Uterus (tissue), 4 donors: ENCODE results near the gene ANAPC4. TPM values are rescaled to one million over a fixed set of nuclear protein-coding genes. Genes with fewer than 3 reads are reported as not detected.

ENCODE experiments used
- DNase-seq, 2 donors: peaks; one replicate each; pipeline ENCODE4 v3.0.0-alpha.2; 2019 to 2020
- H3K27ac ChIP-seq, 2 donors: fragments of 200-600 bp; sonication (generic); 1 replicate in 1 of 2; 2 replicates in 1 of 2; pipeline ENCODE4 v1.5.1; 2016 to 2018
- H3K27me3 ChIP-seq, 2 donors: fragments of 200-600 bp; sonication (generic); one replicate each; pipeline ENCODE4 v1.5.1; 2018 to 2019; ENCODE audit warnings: control low read depth in 1 of 2
- H3K36me3 ChIP-seq, 2 donors: fragments of 200-600 bp; sonication (generic); one replicate each; pipeline ENCODE4 v1.5.1; 2019; ENCODE audit warnings: control low read depth in 1 of 2
- H3K4me1 ChIP-seq, 2 donors: fragments of 200-600 bp; sonication (generic); one replicate each; pipeline ENCODE4 v1.5.1; 2018 to 2019; ENCODE audit warnings: control low read depth in 1 of 2
- H3K4me3 ChIP-seq, 2 donors: fragments of 200-600 bp; sonication (generic); 1 replicate in 1 of 2; 2 replicates in 1 of 2; pipeline ENCODE4 v1.5.1; 2018 to 2019; ENCODE audit warnings: mild to moderate bottlenecking in 1 of 2
- H3K9me3 ChIP-seq, 2 donors: fragments of 200-600 bp; sonication (generic); one replicate each; pipeline ENCODE4 v1.5.1; 2019; ENCODE audit warnings: control low read depth in 1 of 2
- CTCF ChIP-seq, 4 experiments: fragments of 200-600 bp in 2 of 4; fragments of 450-650 bp in 2 of 4; sonication (generic) in 2 of 4; IDR thresholded peaks; one replicate each; pipeline ENCODE4 v1.5.1; 2016 to 2019; ENCODE audit warnings: antibody characterized with exemption in 4 of 4, mild to moderate bottlenecking in 2 of 4, moderate library complexity in 1 of 4
- POLR2A ChIP-seq, 2 donors: fragments of 450-650 bp; IDR thresholded peaks; one replicate each; pipeline ENCODE4 v1.6.1; 2016; ENCODE audit warnings: antibody characterized with exemption in 2 of 2, mild to moderate bottlenecking in 1 of 2, moderate library complexity in 1 of 2
- intact Hi-C: fragments of 100-400 bp; cut with DNase I; formaldehyde crosslinking; loops from one replicate; pipeline ENCODE4 v1.15.1; 2023; ENCODE audit warnings: low total_unique reads
- total RNA-seq, 4 donors: library from RNA; depleted of rRNA in 3 of 4; stranded (reverse); fragments of >200 nt in 3 of 4; gene quantifications; one replicate each; pipeline versions ENCODE4 v1.1.0 to v1.2.4, GENCODE V29; 2014 to 2023
- donor health status: DM: yes; HTN: yes; CAD: no.

Gene ANAPC4
- total RNA-seq, 4 donors from 2014 or later = 40.0 to 70.5 (median 55.5) TPM

GRCh38 chr4:25441519-25442117 is 64.6 kb downstream of the ANAPC4 start:
- Histone ChIP-seq H3K27me3 (no peaks in the 10 kb centered on the region), H3K27ac (no peak overlapping the region), H3K4me3 (no peak overlapping the region), H3K36me3 (no peaks in the 10 kb centered on the region), H3K4me1 (peaks cover 5 to 7% of the 10 kb centered on the region in 2 donors), H3K9me3 (no peaks in the 10 kb centered on the region)
- intact Hi-C loops = no loop called here
- DNase-seq = no peak
- peak in 2 of 4 experiments; percentile 9 to 10 for TF ChIP-seq CTCF (IDR thresholded peaks at IDR 0.05)
- no peak for TF ChIP-seq POLR2A (IDR thresholded peaks at IDR 0.05)

- TF ChIP-seq POLR2A (IDR thresholded peaks at IDR 0.05) (no peak), CTCF (IDR thresholded peaks at IDR 0.05) (no peak)
- H3K36me3 ChIP-seq = no peaks in the 10 kb centered on the region
- H3K4me1 ChIP-seq = peaks cover 5 to 7% of the 10 kb centered on the region in 2 donors
- H3K9me3 ChIP-seq = no peaks in the 10 kb centered on the region
- no peak for DNase-seq
- H3K4me3 ChIP-seq = no peak overlapping the region
- no peak overlapping the region for H3K27ac ChIP-seq
- intact Hi-C loops = no loop called here
- no peaks in the 10 kb centered on the region for H3K27me3 ChIP-seq
Observed at GRCh38 chr4:25442863-25443307, 65.8 kb downstream of the ANAPC4 start.

- Histone ChIP-seq H3K4me3 (no peak overlapping the region), H3K36me3 (no peaks in the 10 kb centered on the region), H3K27me3 (no peaks in the 10 kb centered on the region), H3K4me1 (peaks cover 5 to 7% of the 10 kb centered on the region in 2 donors), H3K27ac (no peak overlapping the region), H3K9me3 (no peaks in the 10 kb centered on the region)
- intact Hi-C loops = no loop called here
- no peak for TF ChIP-seq POLR2A (IDR thresholded peaks at IDR 0.05)
- no peak for TF ChIP-seq CTCF (IDR thresholded peaks at IDR 0.05)
- no peak for DNase-seq
Observed at GRCh38 chr4:25443851-25444250, 66.8 kb downstream of the ANAPC4 start.

DNA sequence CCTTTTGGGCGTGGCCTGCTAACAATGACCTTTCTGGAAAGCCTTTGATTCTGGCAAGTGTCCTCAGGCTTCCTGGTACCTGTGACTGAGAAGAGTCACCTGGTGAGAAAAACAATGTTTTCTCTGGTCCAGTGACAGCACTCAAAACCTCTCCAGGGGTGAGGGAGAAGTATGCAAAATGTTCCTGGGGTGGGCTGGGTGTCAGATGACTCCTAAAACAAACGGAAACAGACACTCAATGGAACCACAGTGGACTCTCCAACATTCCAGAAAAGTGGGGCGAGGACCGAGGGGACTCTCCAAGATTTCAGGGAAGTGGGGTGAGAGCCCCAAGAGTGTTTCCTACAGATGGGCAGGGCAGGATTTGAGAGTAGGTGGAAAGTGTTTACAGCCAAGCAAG is 69.5 kb downstream of the ANAPC4 start:
- Histone ChIP-seq H3K27ac (no peak overlapping the region), H3K4me3 (no peak overlapping the region), H3K4me1 (no peaks in the 10 kb centered on the region), H3K27me3 (no peaks in the 10 kb centered on the region), H3K36me3 (no peaks in the 10 kb centered on the region), H3K9me3 (no peaks in the 10 kb centered on the region)
- DNase-seq = no peak
- TF ChIP-seq CTCF (IDR thresholded peaks at IDR 0.05) (no peak), POLR2A (IDR thresholded peaks at IDR 0.05) (no peak)
- intact Hi-C loops = no loop called here

GRCh38 chr4:25448379-25449109 is 71.5 kb downstream of the ANAPC4 start:
- Histone ChIP-seq H3K27me3 (no peaks in the 10 kb centered on the region), H3K4me3 (no peak overlapping the region), H3K36me3 (no peaks in the 10 kb centered on the region), H3K9me3 (no peaks in the 10 kb centered on the region), H3K27ac (no peak overlapping the region), H3K4me1 (no peaks in the 10 kb centered on the region)
- intact Hi-C loops = no loop called here
- no peak for DNase-seq
- TF ChIP-seq CTCF (IDR thresholded peaks at IDR 0.05) (no peak), POLR2A (IDR thresholded peaks at IDR 0.05) (no peak)
